Jurkat, Clone E6-1 (cell line): ENCODE measurements around the gene NHP2.

ENCODE experiments used
- DNase-seq: peaks from one replicate; pipeline ENCODE4 v3.0.0-alpha.2; 2011; ENCODE audit warnings: low read depth, low spot score
- H3K4me3 ChIP-seq: 2 replicates; pipeline ENCODE4 v1.5.1; 2011; ENCODE audit warnings: mild to moderate bottlenecking, low read length, control low read depth, moderate library complexity

NHP2 gene

GRCh38 chr5:178119915-178120606 lies 33.6 kb downstream of the NHP2 start:
- DNase-seq: no peak
- no peak overlapping the region for H3K4me3 ChIP-seq

GRCh38 chr5:178117923-178118701 lies 35.6 kb downstream of the NHP2 start:
- H3K4me3 ChIP-seq: no peak overlapping the region
- DNase-seq: no peak

GRCh38 chr5:178116143-178116885 lies 37.4 kb downstream of the NHP2 start:
- H3K4me3 ChIP-seq: peak overlapping the region; percentile 40
- DNase-seq: peak; percentile 58

- DNase-seq: no peak
- H3K4me3 ChIP-seq: no peak overlapping the region
Observed at GRCh38 chr5:178115814-178116142, 37.9 kb downstream of the NHP2 start.

- no peak for DNase-seq
- no peak overlapping the region for H3K4me3 ChIP-seq
Observed at GRCh38 chr5:178115136-178115813, 38.4 kb downstream of the NHP2 start.

- peak overlapping the region; percentile 3 for H3K4me3 ChIP-seq
- no peak for DNase-seq
Observed at GRCh38 chr5:178114325-178115135, 39.2 kb downstream of the NHP2 start.

GRCh38 chr5:178113841-178114324 lies 39.8 kb downstream of the NHP2 start:
- no peak for DNase-seq
- peak overlapping the region; percentile 43 for H3K4me3 ChIP-seq

GRCh38 chr5:178113141-178113787 lies 40.4 kb downstream of the NHP2 start, which contains the start of gene N4BP3:
N4BP3 (plus strand) TSS chr5:178113532; CDS start chr5:178119584, 6,052 bp downstream.
- no peak for DNase-seq
- peak within 1 kb of the TSS; percentile 43 for H3K4me3 ChIP-seq

GRCh38 chr5:178112545-178112944 lies 41.1 kb downstream of the NHP2 start:
- H3K4me3 ChIP-seq: no peak overlapping the region
- DNase-seq: no peak

- DNase-seq: no peak
- H3K4me3 ChIP-seq: no peak overlapping the region
Observed at GRCh38 chr5:178111925-178112324, 41.8 kb downstream of the NHP2 start.

GRCh38 chr5:178110511-178110910 lies 43.2 kb downstream of the NHP2 start:
- DNase-seq: no peak
- H3K4me3 ChIP-seq: no peak overlapping the region

GRCh38 chr5:178108966-178109365 lies 44.7 kb downstream of the NHP2 start:
- DNase-seq: no peak
- no peak overlapping the region for H3K4me3 ChIP-seq

GRCh38 chr5:178108446-178108845 lies 45.2 kb downstream of the NHP2 start:
- no peak for DNase-seq

GRCh38 chr5:178107756-178108310 lies 45.9 kb downstream of the NHP2 start:
- H3K4me3 ChIP-seq: no peak overlapping the region
- DNase-seq: no peak

More at GRCh38 chr5:178108446-178108845, 45.2 kb downstream of the NHP2 start:
- no peak overlapping the region for H3K4me3 ChIP-seq

- H3K4me3 ChIP-seq: no peak overlapping the region
- DNase-seq: no peak
Observed at GRCh38 chr5:178106556-178107239, 47.0 kb downstream of the NHP2 start.

- no peak for DNase-seq
- no peak overlapping the region for H3K4me3 ChIP-seq
Observed at GRCh38 chr5:178106086-178106485, 47.6 kb downstream of the NHP2 start.

GRCh38 chr5:178104492-178104891 lies 49.2 kb downstream of the NHP2 start:
- H3K4me3 ChIP-seq: no peak overlapping the region
- DNase-seq: no peak
